Fibroblast of pulmonary artery (primary cell): ENCODE results near the gene RNASE4.
A peak's percentile ranks its signal among the peaks of the same experiment; 100 is the strongest.

ENCODE experiments used
- DNase-seq: peaks from one replicate; pipeline ENCODE4 v3.0.0-alpha.2; 2010; ENCODE audit warnings: low read depth
- H3K4me3 ChIP-seq: replicated peaks from 2 replicates; pipeline ENCODE4 v1.5.1; 2011; ENCODE audit warnings: low read depth, mild to moderate bottlenecking, control low read depth, low read length, moderate library complexity
- CTCF ChIP-seq: IDR thresholded peaks from 2 replicates; pipeline ENCODE4 v1.5.1; 2011; ENCODE audit warnings: mild to moderate bottlenecking, control low read depth, low read length, inconsistent platforms; ENCODE audit errors: missing control alignments

Gene RNASE4

GRCh38 chr14:20690848-20691640 lies 6.7 kb downstream of the RNASE4 start:
- TF ChIP-seq CTCF: peak; percentile 91
- peak; percentile 86 for DNase-seq
- H3K4me3 ChIP-seq: no peak overlapping the region

- no peak for DNase-seq
- no peak for TF ChIP-seq CTCF
- H3K4me3 ChIP-seq: no peak overlapping the region
Observed at GRCh38 chr14:20692116-20692751, 7.9 kb downstream of the RNASE4 start.

- no peak for TF ChIP-seq CTCF
- no peak overlapping the region for H3K4me3 ChIP-seq
- no peak for DNase-seq
Observed at GRCh38 chr14:20696764-20697163, 12.4 kb downstream of the RNASE4 start.

DNA sequence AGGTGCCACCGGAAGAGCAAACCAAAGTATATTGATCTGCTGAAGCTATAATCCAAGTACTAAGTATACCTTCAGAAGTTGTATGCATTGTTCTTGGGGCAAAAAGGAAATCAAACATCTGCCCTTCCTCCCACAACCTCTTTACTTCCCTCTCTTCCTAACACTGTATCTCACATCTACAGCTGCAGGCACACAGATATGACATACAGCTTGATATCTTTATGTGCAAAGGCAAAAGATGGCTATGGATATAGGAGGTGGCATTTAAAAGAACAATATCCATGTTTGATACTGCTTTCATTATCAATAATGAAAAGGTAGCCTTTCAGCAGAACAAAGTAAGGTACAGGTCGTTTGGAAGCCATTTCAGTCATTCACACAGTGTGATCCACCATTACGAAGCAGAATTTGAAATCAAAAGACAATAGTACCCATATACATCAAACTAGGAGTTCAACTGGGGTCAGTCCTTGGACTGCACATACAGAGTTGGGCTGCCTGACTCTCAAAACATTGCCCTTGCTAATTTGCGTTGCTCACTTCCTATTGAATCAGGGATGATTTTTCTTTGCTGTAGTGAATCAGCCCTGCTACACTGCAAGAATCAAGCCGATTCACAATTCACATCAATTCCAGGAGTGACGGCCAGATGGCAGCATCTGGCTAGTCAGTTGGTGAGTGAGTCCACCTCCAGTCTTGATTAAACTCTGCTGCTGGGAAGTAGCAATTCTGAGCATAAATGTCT lies 13.1 kb downstream of the RNASE4 start:
- peak; percentile 91 for TF ChIP-seq CTCF
- H3K4me3 ChIP-seq: no peak overlapping the region
- DNase-seq: peak; percentile 85

DNA sequence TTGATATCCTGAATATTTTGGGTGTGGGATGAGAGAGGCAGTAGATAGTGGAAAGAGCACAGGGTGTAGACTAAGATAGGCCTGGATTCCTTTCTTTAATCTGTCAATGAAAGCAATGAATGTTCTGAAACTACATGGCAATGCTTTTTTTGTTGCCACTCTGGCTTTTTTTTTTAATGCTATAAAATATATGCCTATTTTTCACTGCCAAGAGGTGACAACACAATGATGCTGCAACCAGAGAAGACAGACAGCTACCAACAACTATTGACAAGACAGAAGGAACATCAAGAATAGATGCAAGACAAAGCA lies 13.6 kb downstream of the RNASE4 start:
- H3K4me3 ChIP-seq: no peak overlapping the region
- DNase-seq: no peak
- TF ChIP-seq CTCF: no peak

DNA sequence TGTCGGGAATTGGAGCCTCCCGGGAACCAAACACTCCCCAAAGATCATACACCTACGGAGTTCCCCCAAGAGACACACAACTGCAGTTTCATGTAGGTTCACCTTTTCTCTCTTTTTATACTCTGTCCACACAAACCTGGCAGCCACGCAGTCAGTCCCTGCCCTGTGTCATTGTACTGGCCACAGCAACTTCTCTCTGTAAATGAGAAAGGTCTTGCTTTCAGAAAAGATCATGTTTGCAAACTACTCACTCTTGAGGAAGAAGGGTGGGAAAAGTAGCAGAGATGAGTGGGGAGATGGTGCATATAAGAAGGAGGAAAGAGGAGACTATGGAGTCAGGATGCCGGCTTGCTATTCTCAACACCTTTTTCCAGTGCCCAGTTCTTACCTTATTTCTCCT lies 14.6 kb downstream of the RNASE4 start:
- no peak for TF ChIP-seq CTCF
- DNase-seq: no peak
- no peak overlapping the region for H3K4me3 ChIP-seq
